ENCODE measurements around the gene RAD51B.

Gene RAD51B

DNA sequence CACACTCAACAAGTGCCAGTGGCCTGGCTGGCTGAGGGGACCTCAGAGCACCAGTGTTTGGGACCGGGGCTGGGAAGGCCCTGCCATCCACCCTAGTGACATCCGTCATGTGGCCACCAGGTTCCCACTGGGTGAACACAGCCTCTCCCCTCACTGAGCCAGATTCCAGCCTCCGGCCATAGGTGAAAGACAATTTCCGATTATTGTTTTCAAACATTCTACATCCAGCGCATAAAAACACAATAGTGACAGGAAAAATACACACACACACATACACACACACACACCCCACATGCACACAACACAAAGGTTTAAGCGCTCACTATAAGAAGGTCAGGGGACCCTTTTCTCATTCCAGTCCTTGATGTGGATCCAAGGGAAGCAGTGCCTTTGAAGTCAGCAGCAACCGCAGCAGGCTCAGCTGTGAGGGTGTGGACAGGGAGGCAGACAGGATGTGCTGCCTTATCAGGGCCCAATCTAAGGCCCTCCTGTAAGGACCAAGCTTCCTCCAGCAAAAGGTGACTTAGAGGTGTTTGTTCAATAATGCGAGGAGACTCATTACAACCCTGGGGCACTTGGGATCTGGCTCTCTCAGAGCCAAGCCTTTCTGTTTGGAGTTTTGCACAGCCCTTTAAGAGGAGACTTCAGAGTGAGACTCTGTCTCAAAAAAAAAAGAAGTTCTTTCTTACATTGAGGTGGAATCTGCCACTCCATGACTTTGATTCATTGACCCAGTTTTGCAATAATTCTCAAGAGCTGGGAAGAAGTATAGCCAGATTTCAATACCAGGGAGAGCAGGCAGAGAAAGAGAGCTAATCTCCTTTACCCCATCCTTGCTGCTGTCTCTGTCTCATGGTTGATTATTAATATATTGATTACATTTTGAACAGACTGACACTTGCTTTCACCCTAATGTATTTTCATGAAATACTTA lies 745.5 kb downstream of the RAD51B start:
- Mint-ChIP-seq H3K4me1 (peaks cover 89% of the 10 kb centered on the region), H3K9me3 (peaks cover 3% of the 10 kb centered on the region), H3K27ac (peak overlapping the region; percentile 99 to 100 (median 99)), H3K36me3 (ENCODE audit: low read depth) (peaks cover 4% of the 10 kb centered on the region), H3K27me3 (ENCODE audit: low read depth) (no peaks in the 10 kb centered on the region), H3K4me3 (peak overlapping the region in 2 of 3 experiments; percentile 1 to 39)
- no peak for TF ChIP-seq CTCF (IDR thresholded peaks at IDR 0.05; ENCODE audit: unreplicated experiment in 3 of 3)

GRCh38 chr14:68566075-68566474 lies 746.5 kb downstream of the RAD51B start:
- peak overlapping the region; percentile 99 to 100 (median 99) for H3K27ac Mint-ChIP-seq
- peaks cover 94% of the 10 kb centered on the region for H3K4me1 Mint-ChIP-seq
- TF ChIP-seq CTCF (IDR thresholded peaks at IDR 0.05; ENCODE audit: unreplicated experiment in 3 of 3), result no peak
- H3K4me3 Mint-ChIP-seq, result no peak overlapping the region
- H3K27me3 Mint-ChIP-seq (ENCODE audit: low read depth), result no peaks in the 10 kb centered on the region
- peaks cover 4% of the 10 kb centered on the region for H3K36me3 Mint-ChIP-seq (ENCODE audit: low read depth)
- H3K9me3 Mint-ChIP-seq, result peaks cover 3% of the 10 kb centered on the region

GRCh38 chr14:68568907-68569897 lies 749.6 kb downstream of the RAD51B start:
- no peaks in the 10 kb centered on the region for H3K27me3 Mint-ChIP-seq (ENCODE audit: low read depth)
- H3K9me3 Mint-ChIP-seq, result peaks cover 7% of the 10 kb centered on the region
- no peak for TF ChIP-seq CTCF (IDR thresholded peaks at IDR 0.05; ENCODE audit: unreplicated experiment in 3 of 3)
- H3K4me3 Mint-ChIP-seq, result no peak overlapping the region
- peaks cover 73% of the 10 kb centered on the region for H3K4me1 Mint-ChIP-seq
- H3K36me3 Mint-ChIP-seq (ENCODE audit: low read depth), result peaks cover 11% of the 10 kb centered on the region
- peak overlapping the region; percentile 83 to 100 (median 94) for H3K27ac Mint-ChIP-seq

GRCh38 chr14:68569970-68570409 lies 750.4 kb downstream of the RAD51B start:
- no peak for TF ChIP-seq CTCF (IDR thresholded peaks at IDR 0.05; ENCODE audit: unreplicated experiment in 3 of 3)
- peaks cover 65% of the 10 kb centered on the region for H3K4me1 Mint-ChIP-seq
- peak overlapping the region; percentile 83 to 100 (median 94) for H3K27ac Mint-ChIP-seq
- H3K27me3 Mint-ChIP-seq (ENCODE audit: low read depth), result no peaks in the 10 kb centered on the region
- no peak overlapping the region for H3K4me3 Mint-ChIP-seq
- H3K36me3 Mint-ChIP-seq (ENCODE audit: low read depth), result peaks cover 11% of the 10 kb centered on the region
- H3K9me3 Mint-ChIP-seq, result peaks cover 7% of the 10 kb centered on the region

DNA sequence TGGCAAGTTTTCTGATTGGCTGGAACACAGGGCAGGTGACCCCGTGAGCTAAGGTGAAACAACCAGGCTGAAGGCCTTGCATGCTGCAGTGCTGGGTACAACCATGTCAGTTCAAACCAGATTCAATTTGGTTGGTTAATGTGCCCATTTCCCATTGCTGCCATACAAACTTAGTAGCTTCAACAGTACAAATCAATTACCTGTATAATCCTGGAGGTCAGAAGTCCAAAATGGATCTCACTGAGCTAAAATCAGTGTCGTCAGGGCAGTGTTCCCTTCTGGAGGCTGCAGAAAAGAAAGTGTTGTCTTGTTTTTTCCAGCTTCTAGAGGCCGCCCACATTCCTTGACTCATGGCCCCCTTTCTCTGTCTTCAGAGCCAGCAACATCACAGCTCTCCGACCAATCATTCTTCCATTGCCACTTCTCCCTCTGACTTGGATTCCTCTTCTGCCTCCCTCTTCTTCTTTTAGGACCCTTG lies 751.6 kb downstream of the RAD51B start:
- Mint-ChIP-seq H3K9me3 (peaks cover 7% of the 10 kb centered on the region), H3K4me1 (peaks cover 61% of the 10 kb centered on the region), H3K4me3 (no peak overlapping the region), H3K27ac (peak overlapping the region; percentile 83 to 100 (median 94)), H3K36me3 (ENCODE audit: low read depth) (peaks cover 11% of the 10 kb centered on the region), H3K27me3 (ENCODE audit: low read depth) (no peaks in the 10 kb centered on the region)
- TF ChIP-seq CTCF (IDR thresholded peaks at IDR 0.05; ENCODE audit: unreplicated experiment in 3 of 3), result no peak

Measured in nephron (organoid).